SJCRH30 (cell line): ENCODE results near the gene CDH4. TPM values are rescaled to one million over a fixed set of nuclear protein-coding genes. Genes with fewer than 3 reads are reported as not detected.
"Not testable (repeated sequence)": the region's sequence is repeated elsewhere in the genome, so short reads cannot be mapped to it uniquely, and the experiment has no call there.

ENCODE experiments used
- DNase-seq, 2 experiments: peaks; one replicate each; pipeline ENCODE4 v3.0.0-alpha.2; 2015 to 2020
- H3K27ac ChIP-seq: fragments of 250-450 bp; sonication (Bioruptor Pico); 2 replicates; pipeline ENCODE4 v1.5.1; 2020; ENCODE audit warnings: mild to moderate bottlenecking, moderate library complexity
- H3K27me3 ChIP-seq: fragments of 250-450 bp; sonication (Bioruptor Pico); 2 replicates; pipeline ENCODE4 v1.5.1; 2020; ENCODE audit warnings: mild to moderate bottlenecking, moderate library complexity
- H3K36me3 ChIP-seq: fragments of 250-450 bp; sonication (Bioruptor Pico); 2 replicates; pipeline ENCODE4 v1.5.1; 2020; ENCODE audit warnings: mild to moderate bottlenecking, moderate library complexity
- H3K4me1 ChIP-seq: fragments of 250-450 bp; sonication (Bioruptor Pico); 2 replicates; pipeline ENCODE4 v1.5.1; 2020; ENCODE audit warnings: mild to moderate bottlenecking, moderate library complexity
- H3K4me3 ChIP-seq: fragments of 250-450 bp; sonication (Bioruptor Pico); 2 replicates; pipeline ENCODE4 v1.5.1; 2020; ENCODE audit warnings: mild to moderate bottlenecking, moderate library complexity
- H3K9me3 ChIP-seq: fragments of 250-450 bp; sonication (Bioruptor Pico); replicated peaks from 2 replicates; pipeline ENCODE4 v1.5.1; 2020; ENCODE audit warnings: mild to moderate bottlenecking, moderate library complexity
- total RNA-seq: library from RNA; depleted of rRNA; stranded (reverse); fragments of >200 nt; shearing (Covaris generic); gene quantifications from 2 replicates; pipeline ENCODE4 v1.2.3, GENCODE V29; 2014

CDH4 gene
- total RNA-seq, 1 experiment from 2014 or later: 0.06 TPM

GRCh38 chr20:61262514-61262913 lies 10.5 kb downstream of the CDH4 start:
- Histone ChIP-seq H3K9me3 (peaks cover 3% of the 10 kb centered on the region; the same call in 1 of the 2 replicates), H3K4me1 (no peaks in the 10 kb centered on the region), H3K27me3 (peaks cover 20% of the 10 kb centered on the region; the same call in 1 of the 2 replicates), H3K36me3 (no peaks in the 10 kb centered on the region), H3K4me3 (no peak overlapping the region), H3K27ac (no peak overlapping the region)
- no peak for DNase-seq

- Histone ChIP-seq H3K36me3 (no peaks in the 10 kb centered on the region), H3K4me1 (no peaks in the 10 kb centered on the region), H3K27ac (no peak overlapping the region), H3K9me3 (peaks cover 3% of the 10 kb centered on the region; the same call in 1 of the 2 replicates), H3K27me3 (peaks cover 27% of the 10 kb centered on the region), H3K4me3 (no peak overlapping the region)
- DNase-seq: peak in 1 of 2 experiments; percentile 48
These were observed 11.1 kb downstream of the CDH4 start for GRCh38 chr20:61263084-61263695.

GRCh38 chr20:61263938-61264337 lies 11.9 kb downstream of the CDH4 start:
- no peak for DNase-seq
- H3K27ac ChIP-seq: no peak overlapping the region
- H3K4me3 ChIP-seq: no peak overlapping the region

GRCh38 chr20:61267241-61267640 lies 15.2 kb downstream of the CDH4 start:
- H3K4me1 ChIP-seq: no peaks in the 10 kb centered on the region
- H3K27me3 ChIP-seq: peaks cover 23% of the 10 kb centered on the region
- no peak overlapping the region for H3K4me3 ChIP-seq
- H3K9me3 ChIP-seq: no peaks in the 10 kb centered on the region; the same call in 1 of the 2 replicates
- H3K36me3 ChIP-seq: no peaks in the 10 kb centered on the region
- DNase-seq: no peak
- no peak overlapping the region for H3K27ac ChIP-seq

More at GRCh38 chr20:61263938-61264337, 11.9 kb downstream of the CDH4 start:
- no peaks in the 10 kb centered on the region for H3K36me3 ChIP-seq
- H3K27me3 ChIP-seq: peaks cover 35% of the 10 kb centered on the region
- H3K4me1 ChIP-seq: no peaks in the 10 kb centered on the region
- peaks cover 3% of the 10 kb centered on the region; the same call in 1 of the 2 replicates for H3K9me3 ChIP-seq

GRCh38 chr20:61268024-61268423 lies 16.0 kb downstream of the CDH4 start:
- H3K27ac ChIP-seq: no peak overlapping the region
- H3K9me3 ChIP-seq: no peaks in the 10 kb centered on the region; the same call in 1 of the 2 replicates
- H3K4me3 ChIP-seq: no peak overlapping the region
- no peak for DNase-seq
- no peaks in the 10 kb centered on the region for H3K4me1 ChIP-seq
- no peaks in the 10 kb centered on the region for H3K36me3 ChIP-seq
- H3K27me3 ChIP-seq: peaks cover 21% of the 10 kb centered on the region

GRCh38 chr20:61271312-61272231 lies 19.5 kb downstream of the CDH4 start:
- no peaks in the 10 kb centered on the region; the same call in 1 of the 2 replicates for H3K9me3 ChIP-seq
- DNase-seq: peak in 1 of 2 experiments; percentile 19
- H3K27ac ChIP-seq: no peak overlapping the region
- H3K4me3 ChIP-seq: no peak overlapping the region
- H3K4me1 ChIP-seq: no peaks in the 10 kb centered on the region
- peaks cover 21% of the 10 kb centered on the region for H3K27me3 ChIP-seq
- no peaks in the 10 kb centered on the region for H3K36me3 ChIP-seq

GRCh38 chr20:61273024-61273423 lies 21.0 kb downstream of the CDH4 start:
- H3K27ac ChIP-seq, DNase-seq, H3K9me3 ChIP-seq, H3K36me3 ChIP-seq, H3K4me3 ChIP-seq, H3K4me1 ChIP-seq: not testable (repeated sequence)
- peaks cover 10% of the 10 kb centered on the region for H3K27me3 ChIP-seq

GRCh38 chr20:61273666-61274065 lies 21.6 kb downstream of the CDH4 start:
- not testable (repeated sequence) for H3K4me1 ChIP-seq, H3K27ac ChIP-seq, H3K4me3 ChIP-seq, H3K27me3 ChIP-seq, H3K36me3 ChIP-seq, H3K9me3 ChIP-seq, DNase-seq

- DNase-seq: no peak
- no peak overlapping the region for H3K27ac ChIP-seq
- no peak overlapping the region for H3K4me3 ChIP-seq
- no peaks in the 10 kb centered on the region; the same call in 1 of the 2 replicates for H3K9me3 ChIP-seq
- H3K4me1 ChIP-seq: no peaks in the 10 kb centered on the region
- H3K36me3 ChIP-seq: no peaks in the 10 kb centered on the region
- H3K27me3 ChIP-seq: no peaks in the 10 kb centered on the region; the same call in 1 of the 2 replicates
These were observed 22.3 kb downstream of the CDH4 start for GRCh38 chr20:61274326-61274725.

- no peaks in the 10 kb centered on the region for H3K36me3 ChIP-seq
- DNase-seq: no peak
- 0 out of 2 replicates have a peak, but pooled peaks cover 3% of the 10 kb centered on the region for H3K9me3 ChIP-seq
- H3K27me3 ChIP-seq: no peaks in the 10 kb centered on the region; the same call in none of the 2 replicates
- no peaks in the 10 kb centered on the region for H3K4me1 ChIP-seq
- H3K27ac ChIP-seq: no peak overlapping the region
- no peak overlapping the region for H3K4me3 ChIP-seq
These were observed 26.2 kb downstream of the CDH4 start for GRCh38 chr20:61278296-61278695.

- no peak for DNase-seq
- H3K9me3 ChIP-seq: 0 out of 2 replicates have a peak, but pooled peaks cover 3% of the 10 kb centered on the region
- H3K36me3 ChIP-seq: no peaks in the 10 kb centered on the region
- no peak overlapping the region for H3K27ac ChIP-seq
- no peaks in the 10 kb centered on the region; the same call in none of the 2 replicates for H3K27me3 ChIP-seq
- no peak overlapping the region for H3K4me3 ChIP-seq
- H3K4me1 ChIP-seq: no peaks in the 10 kb centered on the region
These were observed 27.6 kb downstream of the CDH4 start for GRCh38 chr20:61279621-61280150.

GRCh38 chr20:61280217-61280980 lies 28.3 kb downstream of the CDH4 start:
- no peak overlapping the region for H3K27ac ChIP-seq
- no peak overlapping the region for H3K4me3 ChIP-seq
- no peaks in the 10 kb centered on the region for H3K4me1 ChIP-seq
- H3K9me3 ChIP-seq: 0 out of 2 replicates have a peak, but pooled peaks cover 3% of the 10 kb centered on the region
- H3K27me3 ChIP-seq: no peaks in the 10 kb centered on the region; the same call in none of the 2 replicates
- DNase-seq: no peak
- no peaks in the 10 kb centered on the region for H3K36me3 ChIP-seq

- Histone ChIP-seq H3K4me3 (no peak overlapping the region), H3K9me3 (0 out of 2 replicates have a peak, but pooled peaks cover 3% of the 10 kb centered on the region), H3K36me3 (no peaks in the 10 kb centered on the region), H3K27me3 (no peaks in the 10 kb centered on the region; the same call in none of the 2 replicates), H3K4me1 (no peaks in the 10 kb centered on the region), H3K27ac (no peak overlapping the region)
- no peak for DNase-seq
These were observed 29.3 kb downstream of the CDH4 start for GRCh38 chr20:61281286-61281795.

GRCh38 chr20:61284752-61285151 lies 32.7 kb downstream of the CDH4 start:
- H3K36me3 ChIP-seq: no peaks in the 10 kb centered on the region
- H3K4me3 ChIP-seq: no peak overlapping the region
- 0 out of 2 replicates have a peak, but pooled peaks cover 3% of the 10 kb centered on the region for H3K9me3 ChIP-seq
- no peak for DNase-seq
- H3K27ac ChIP-seq: no peak overlapping the region
- H3K27me3 ChIP-seq: no peaks in the 10 kb centered on the region; the same call in none of the 2 replicates
- H3K4me1 ChIP-seq: no peaks in the 10 kb centered on the region
